Tibial artery (tissue), 4 donors: ENCODE results near the gene ICOS.

Experiments used
- DNase-seq, 2 donors: peaks; one replicate each; pipeline ENCODE4 v3.0.0-alpha.2; 2019
- H3K27ac ChIP-seq, 2 donors: fragments of 200-600 bp; sonication (generic) in 1 of 2; 1 replicate in 1 of 2; 2 replicates in 1 of 2; pipeline ENCODE4 v1.5.1; 2018 to 2019; ENCODE audit warnings: mild to moderate bottlenecking in 1 of 2
- H3K27me3 ChIP-seq, 2 donors: fragments of 200-600 bp; sonication (generic) in 1 of 2; one replicate each; pipeline versions ENCODE4 v1.5.1 to v1.6.0; 2016 to 2019
- H3K36me3 ChIP-seq, 3 donors: fragments of 200-600 bp; sonication (generic) in 2 of 3; one replicate each; pipeline ENCODE4 v1.5.1; 2016 to 2019; ENCODE audit warnings: mild to moderate bottlenecking in 2 of 3
- H3K4me1 ChIP-seq, 4 donors: fragments of 200-600 bp; sonication (generic) in 2 of 4; 1 replicate in 3 of 4; 2 replicates in 1 of 4; pipeline ENCODE4 v1.5.1; 2016 to 2019
- H3K4me3 ChIP-seq, 2 donors: fragments of 200-600 bp; sonication (generic) in 1 of 2; 1 replicate in 1 of 2; 2 replicates in 1 of 2; pipeline ENCODE4 v1.5.1; 2018 to 2019; ENCODE audit warnings: mild to moderate bottlenecking in 2 of 2
- H3K9me3 ChIP-seq, 3 donors: fragments of 200-600 bp; sonication (generic) in 1 of 3; one replicate each; pipeline ENCODE4 v1.5.1; 2016 to 2019
- intact Hi-C: fragments of 100-400 bp; cut with DNase I; formaldehyde crosslinking; loops from one replicate; pipeline ENCODE4 v1.15.0; 2023; ENCODE audit warnings: low total_unique reads
- TF ChIP-seq, protein P1 (sequence below), 2 experiments: fragments of 200-600 bp in 1 of 2; fragments of 450-650 bp in 1 of 2; IDR thresholded peaks; one replicate each; pipeline ENCODE4 v1.5.1; 2017 to 2019; ENCODE audit warnings: antibody characterized with exemption in 2 of 2, mild to moderate bottlenecking in 1 of 2, moderate library complexity in 1 of 2

Gene ICOS

DNA sequence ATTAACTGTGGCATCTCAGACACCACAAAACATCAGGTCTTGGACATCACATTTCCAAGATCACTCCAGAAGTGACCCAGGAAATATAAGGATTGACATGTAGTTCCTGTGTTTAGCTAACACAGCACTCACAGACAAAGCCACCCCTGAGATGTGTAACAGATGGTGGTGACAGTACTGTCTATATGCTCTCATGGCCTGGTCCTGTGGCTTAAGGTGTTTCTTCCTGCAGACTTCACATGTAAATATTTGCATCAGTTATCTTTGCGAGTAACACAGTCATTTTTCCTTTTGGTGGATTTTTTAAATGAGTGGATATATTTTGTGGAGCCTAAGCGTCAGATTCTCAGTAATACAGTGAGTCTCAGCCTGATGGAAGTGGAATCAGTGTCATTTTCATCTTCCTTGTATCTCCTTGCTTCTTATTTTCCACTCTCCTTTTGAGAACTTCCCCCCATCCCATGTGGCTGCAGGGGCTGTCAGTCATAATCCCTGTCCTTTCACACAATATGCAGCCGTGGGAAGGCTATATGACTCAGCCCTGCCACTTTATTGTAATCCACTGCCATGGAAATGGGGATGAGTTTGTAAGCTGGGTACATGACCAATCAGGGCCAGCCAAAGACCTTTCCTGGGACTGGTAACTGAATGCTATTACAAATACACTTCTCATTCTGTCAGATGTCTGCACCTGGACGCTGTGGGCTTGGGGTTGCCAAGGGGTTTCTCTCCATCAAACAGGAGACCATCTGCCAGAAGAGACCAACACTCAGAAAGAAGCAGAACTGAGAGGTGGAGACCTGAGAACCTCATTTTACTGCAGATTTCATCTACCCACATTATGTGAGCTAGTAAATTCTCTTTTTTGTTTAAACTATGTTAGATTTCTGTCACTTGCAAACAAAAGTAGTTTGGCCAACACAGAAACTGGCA lies 74.3 kb downstream of the ICOS start:
- Histone ChIP-seq H3K9me3 (no peaks in the 10 kb centered on the region), H3K27me3 (no peaks in the 10 kb centered on the region), H3K36me3 (no peaks in the 10 kb centered on the region), H3K4me1 (peaks cover 0 to 18% (median 11%) of the 10 kb centered on the region in 4 donors), H3K4me3 (no peak overlapping the region), H3K27ac (no peak overlapping the region)
- TF ChIP-seq, protein P1, sequence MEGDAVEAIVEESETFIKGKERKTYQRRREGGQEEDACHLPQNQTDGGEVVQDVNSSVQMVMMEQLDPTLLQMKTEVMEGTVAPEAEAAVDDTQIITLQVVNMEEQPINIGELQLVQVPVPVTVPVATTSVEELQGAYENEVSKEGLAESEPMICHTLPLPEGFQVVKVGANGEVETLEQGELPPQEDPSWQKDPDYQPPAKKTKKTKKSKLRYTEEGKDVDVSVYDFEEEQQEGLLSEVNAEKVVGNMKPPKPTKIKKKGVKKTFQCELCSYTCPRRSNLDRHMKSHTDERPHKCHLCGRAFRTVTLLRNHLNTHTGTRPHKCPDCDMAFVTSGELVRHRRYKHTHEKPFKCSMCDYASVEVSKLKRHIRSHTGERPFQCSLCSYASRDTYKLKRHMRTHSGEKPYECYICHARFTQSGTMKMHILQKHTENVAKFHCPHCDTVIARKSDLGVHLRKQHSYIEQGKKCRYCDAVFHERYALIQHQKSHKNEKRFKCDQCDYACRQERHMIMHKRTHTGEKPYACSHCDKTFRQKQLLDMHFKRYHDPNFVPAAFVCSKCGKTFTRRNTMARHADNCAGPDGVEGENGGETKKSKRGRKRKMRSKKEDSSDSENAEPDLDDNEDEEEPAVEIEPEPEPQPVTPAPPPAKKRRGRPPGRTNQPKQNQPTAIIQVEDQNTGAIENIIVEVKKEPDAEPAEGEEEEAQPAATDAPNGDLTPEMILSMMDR (IDR thresholded peaks at IDR 0.05): no peak
- intact Hi-C loops: no loop called here
- DNase-seq: no peak
